MCF 10A (cell line): ENCODE results near the gene TRERF1. TPM values are rescaled to one million over a fixed set of nuclear protein-coding genes. Genes with fewer than 3 reads are reported as not detected.

ENCODE experiments used
- BruUV-seq: library from RNA; stranded (reverse); fragments of 400-500 nt; replicated peaks from 2 replicates; lab custom pipeline; 2021; lab: Mats Ljungman, UMichigan
- CTCF ChIA-PET: fragments of 300-600 bp; sonication (Branson Sonifier 250); formaldehyde crosslinking; extraction: SDS; loops from one replicate; lab custom pipeline; 2021; ENCODE audit warnings: antibody characterized with exemption, inconsistent platforms; lab: Yijun Ruan, JAX
- POLR2A ChIA-PET: fragments of 300-600, 350-650 bp; sonication (Branson Sonifier 250); formaldehyde crosslinking; extraction: SDS; loops from one replicate; lab custom pipeline; 2020; ENCODE audit warnings: antibody characterized with exemption, inconsistent platforms; lab: Yijun Ruan, JAX
- DNase-seq: peaks from one replicate; pipeline ENCODE4 v3.0.0-alpha.2; 2018; ENCODE audit not compliant: unreplicated experiment
- H3K27ac Mint-ChIP-seq: one replicate; pipeline ENCODE4 v1.8.0; 2022; ENCODE audit warnings: mild to moderate bottlenecking, low read depth, mixed read lengths; ENCODE audit not compliant: unreplicated experiment
- H3K27me3 Mint-ChIP-seq: one replicate; pipeline ENCODE4 v1.8.0; 2022; ENCODE audit warnings: mixed read lengths; ENCODE audit not compliant: insufficient read depth, unreplicated experiment
- H3K36me3 Mint-ChIP-seq: one replicate; pipeline ENCODE4 v1.8.0; 2022; ENCODE audit warnings: mild to moderate bottlenecking, moderate library complexity, mixed read lengths; ENCODE audit not compliant: insufficient read depth, unreplicated experiment
- H3K4me1 Mint-ChIP-seq: one replicate; pipeline ENCODE4 v1.8.0; 2022; ENCODE audit warnings: mixed read lengths; ENCODE audit not compliant: insufficient read depth, unreplicated experiment
- H3K4me3 Mint-ChIP-seq: one replicate; pipeline ENCODE4 v1.8.0; 2022; ENCODE audit warnings: mild to moderate bottlenecking, moderate library complexity, mixed read lengths; ENCODE audit not compliant: unreplicated experiment
- H3K9me3 Mint-ChIP-seq: one replicate; pipeline ENCODE4 v1.8.0; 2022; ENCODE audit warnings: mixed read lengths; ENCODE audit not compliant: unreplicated experiment
- intact Hi-C: fragments of 100-400 bp; cut with micrococcal nuclease; formaldehyde crosslinking; loops from 2 replicates; pipeline ENCODE4 v1.14.1; 2022
- total RNA-seq: library from RNA; stranded (reverse); gene quantifications from 2 replicates; pipeline ENCODE4 v1.2.3, GENCODE V29; 2022
- TF ChIP-seq, protein P1 (sequence below): fragments of 200-600 bp; IDR thresholded peaks from one replicate; pipeline ENCODE4 v1.8.0; 2022; ENCODE audit warnings: antibody characterized with exemption, mild to moderate bottlenecking; ENCODE audit not compliant: unreplicated experiment

Gene TRERF1
- total RNA-seq, 1 experiment from 2014 or later: 9.4 TPM

DNA sequence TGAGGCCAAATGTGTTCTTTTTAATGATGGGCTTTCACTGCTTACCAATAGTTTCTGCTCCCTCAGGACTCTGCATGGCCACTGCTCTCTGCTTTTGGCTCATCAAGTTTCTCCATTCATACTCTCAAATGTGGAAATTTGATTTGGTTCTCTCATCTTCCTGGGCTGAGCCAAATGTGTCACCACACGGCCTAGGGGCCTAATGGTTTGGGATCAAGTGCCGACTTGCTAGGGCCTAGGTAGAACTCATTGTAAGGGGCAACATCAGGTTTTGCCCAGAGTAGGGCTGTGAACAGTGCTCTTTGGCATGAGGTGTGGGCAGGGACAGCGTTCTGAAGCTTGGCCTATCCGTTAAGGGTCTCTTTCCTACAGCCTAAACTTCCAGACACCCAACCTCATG is 230.2 kb downstream of the TRERF1 start:
- intact Hi-C loops: no loop called here
- Mint-ChIP-seq H3K4me3 (no peak overlapping the region), H3K4me1 (peaks cover 25% of the 10 kb centered on the region), H3K36me3 (peaks cover 5% of the 10 kb centered on the region), H3K27me3 (no peaks in the 10 kb centered on the region), H3K27ac (no peak overlapping the region), H3K9me3 (no peaks in the 10 kb centered on the region)
- ChIA-PET POLR2A (interaction anchor here (0.6 to 0.7 kb wide), 2 partner anchors 9 to 447 kb away, joined by 3 to 4 read pairs; no protein-coding TSS in a partner anchor), CTCF (interaction anchor here (0.8 to 1.1 kb wide), 3 partner anchors 8 to 326 kb away, joined by 3 read pairs; no protein-coding TSS in a partner anchor)
- TF ChIP-seq, protein P1, sequence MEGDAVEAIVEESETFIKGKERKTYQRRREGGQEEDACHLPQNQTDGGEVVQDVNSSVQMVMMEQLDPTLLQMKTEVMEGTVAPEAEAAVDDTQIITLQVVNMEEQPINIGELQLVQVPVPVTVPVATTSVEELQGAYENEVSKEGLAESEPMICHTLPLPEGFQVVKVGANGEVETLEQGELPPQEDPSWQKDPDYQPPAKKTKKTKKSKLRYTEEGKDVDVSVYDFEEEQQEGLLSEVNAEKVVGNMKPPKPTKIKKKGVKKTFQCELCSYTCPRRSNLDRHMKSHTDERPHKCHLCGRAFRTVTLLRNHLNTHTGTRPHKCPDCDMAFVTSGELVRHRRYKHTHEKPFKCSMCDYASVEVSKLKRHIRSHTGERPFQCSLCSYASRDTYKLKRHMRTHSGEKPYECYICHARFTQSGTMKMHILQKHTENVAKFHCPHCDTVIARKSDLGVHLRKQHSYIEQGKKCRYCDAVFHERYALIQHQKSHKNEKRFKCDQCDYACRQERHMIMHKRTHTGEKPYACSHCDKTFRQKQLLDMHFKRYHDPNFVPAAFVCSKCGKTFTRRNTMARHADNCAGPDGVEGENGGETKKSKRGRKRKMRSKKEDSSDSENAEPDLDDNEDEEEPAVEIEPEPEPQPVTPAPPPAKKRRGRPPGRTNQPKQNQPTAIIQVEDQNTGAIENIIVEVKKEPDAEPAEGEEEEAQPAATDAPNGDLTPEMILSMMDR: no peak
- no peak for DNase-seq
- no TSS peak for BruUV-seq

DNA sequence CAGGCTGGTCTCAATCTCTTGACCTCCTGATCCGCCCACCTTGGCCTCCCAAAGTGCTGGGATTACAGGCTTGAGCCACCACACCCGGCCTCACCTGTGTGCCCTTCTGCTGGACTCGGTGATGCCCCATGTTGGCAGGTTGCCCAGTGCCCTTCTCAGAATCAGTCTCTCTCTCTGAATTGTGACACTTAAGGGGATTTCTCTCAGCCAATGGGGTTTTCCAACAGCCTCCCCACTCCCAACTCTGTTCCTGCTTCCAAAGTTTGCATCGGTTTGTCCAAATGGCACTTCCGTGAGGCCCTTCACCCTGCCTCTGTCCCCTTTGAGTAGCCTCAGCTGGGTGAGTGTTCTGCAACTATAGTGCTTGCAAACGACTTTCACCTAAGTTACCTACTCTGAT is 230.9 kb downstream of the TRERF1 start:
- ChIA-PET POLR2A (interaction anchor here (0.7 to 0.9 kb wide), 2 partner anchors 9 to 18 kb away, joined by 3 to 4 read pairs; no protein-coding TSS in a partner anchor), CTCF (interaction anchor here (0.8 to 1.1 kb wide), 3 partner anchors 9 to 327 kb away, joined by 3 read pairs; no protein-coding TSS in a partner anchor)
- TF ChIP-seq, protein P1: no peak
- peaks cover 5% of the 10 kb centered on the region for H3K36me3 Mint-ChIP-seq
- H3K27ac Mint-ChIP-seq: no peak overlapping the region
- intact Hi-C loops: no loop called here
- no peaks in the 10 kb centered on the region for H3K27me3 Mint-ChIP-seq
- H3K4me1 Mint-ChIP-seq: peaks cover 21% of the 10 kb centered on the region
- DNase-seq: no peak
- no TSS peak for BruUV-seq
- H3K4me3 Mint-ChIP-seq: no peak overlapping the region
- H3K9me3 Mint-ChIP-seq: no peaks in the 10 kb centered on the region

DNA sequence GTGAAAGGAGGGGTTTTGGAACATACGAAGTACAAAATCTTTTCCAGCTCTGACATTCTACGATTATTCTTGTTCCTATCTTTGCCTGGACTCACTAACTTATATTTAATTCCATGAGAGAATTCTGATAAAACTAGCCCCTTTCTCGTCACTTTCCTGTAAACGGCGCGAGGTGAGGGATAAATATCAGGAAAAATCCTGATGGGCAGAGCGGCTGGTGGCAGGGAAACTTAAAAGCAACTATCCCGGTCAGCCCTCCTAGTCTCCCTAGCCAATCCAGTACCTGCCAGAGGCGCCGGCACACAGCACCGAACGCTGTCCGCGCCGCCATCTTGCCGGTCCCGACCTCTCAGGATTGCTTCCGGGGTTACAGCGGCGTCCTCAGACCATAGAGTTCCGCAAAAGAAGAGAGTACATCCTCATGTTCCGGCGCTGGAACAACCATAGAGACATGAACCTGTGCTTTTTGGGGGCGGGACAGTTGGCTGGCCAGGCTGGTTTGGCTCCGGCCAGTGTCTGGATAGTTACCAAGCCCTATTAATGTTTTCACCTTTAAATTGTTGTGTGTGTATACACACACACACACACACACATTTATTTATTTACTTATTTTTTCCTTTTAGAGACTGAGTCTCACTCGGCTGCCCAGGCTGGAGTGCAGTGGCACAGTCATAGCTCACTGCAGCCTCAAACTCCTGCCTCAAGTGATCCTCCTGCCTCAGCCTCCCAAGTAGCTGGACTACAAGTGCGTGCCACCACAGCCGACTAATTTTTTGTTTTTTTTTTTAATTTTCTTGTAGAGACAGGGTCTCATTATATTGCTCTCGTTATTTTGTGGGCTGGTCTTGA is 234.0 kb downstream of the TRERF1 start, which contains the start of gene MRPS10:
Gene MRPS10 (minus strand): TSS at position 343 of the 849 bp plus-strand sequence. CDS start 12 bp downstream, at position 331.
- intact Hi-C loops: loop anchor here (10.0 kb wide), 1 partner anchor 433 kb away; the partner anchor contains the start of genes PRICKLE4 and TOMM6
- TSS peak; percentile 69 for BruUV-seq
- TF ChIP-seq, protein P1: no peak
- peaks cover 16% of the 10 kb centered on the region for H3K36me3 Mint-ChIP-seq
- no peaks in the 10 kb centered on the region for H3K9me3 Mint-ChIP-seq
- peaks cover 10% of the 10 kb centered on the region for H3K4me1 Mint-ChIP-seq
- peak within 1 kb of the TSS; percentile 98 for H3K4me3 Mint-ChIP-seq
- no peaks in the 10 kb centered on the region for H3K27me3 Mint-ChIP-seq
- CTCF ChIA-PET: interaction anchor here (0.6 to 6.8 kb wide), 10 partner anchors 10 to 343 kb away, joined by 3 to 68 read pairs (median 4); partner anchors contain the start of genes BYSL and MED20
- peak within 1 kb of the TSS; percentile 98 for H3K27ac Mint-ChIP-seq
- POLR2A ChIA-PET: interaction anchor here (0.6 to 2.4 kb wide), 22 partner anchors 9 to 1803 kb away, joined by 3 to 39 read pairs (median 4); partner anchors contain the start of genes BYSL, MED20, TAF8 and TRERF1
- peak; percentile 95 for DNase-seq
